Activated naive CD4-positive, alpha-beta T cell treated with anti-CD3 and anti-CD28 coated beads, Interleukin-2, amount 50 U/mL, for 16 hours (primary cell): Measurements from ENCODE around the gene PTPRG.

ENCODE experiments used
- DNase-seq: peaks from one replicate; pipeline ENCODE4 v3.0.0-alpha.2; 2020

PTPRG gene

DNA sequence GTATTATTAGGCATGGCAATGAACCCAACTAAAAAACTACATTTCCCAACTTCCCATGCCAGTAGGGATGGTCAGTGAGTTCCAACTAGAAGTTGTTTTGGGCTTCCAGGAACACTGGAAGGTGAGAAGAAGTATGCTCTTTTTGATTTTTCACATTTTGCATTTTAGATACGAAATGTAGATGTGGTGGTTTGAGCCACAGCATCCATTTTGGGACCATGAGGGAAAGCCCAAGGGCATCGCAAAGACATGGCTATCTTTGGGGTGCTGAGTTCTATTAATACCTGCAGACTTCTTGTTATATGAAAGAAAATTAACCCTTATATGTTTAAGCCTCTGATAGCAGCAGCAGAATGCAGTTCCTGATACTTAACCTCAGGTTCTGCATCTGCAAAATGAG lies 62.9 kb downstream of the PTPRG start:
- no peak for DNase-seq

DNA sequence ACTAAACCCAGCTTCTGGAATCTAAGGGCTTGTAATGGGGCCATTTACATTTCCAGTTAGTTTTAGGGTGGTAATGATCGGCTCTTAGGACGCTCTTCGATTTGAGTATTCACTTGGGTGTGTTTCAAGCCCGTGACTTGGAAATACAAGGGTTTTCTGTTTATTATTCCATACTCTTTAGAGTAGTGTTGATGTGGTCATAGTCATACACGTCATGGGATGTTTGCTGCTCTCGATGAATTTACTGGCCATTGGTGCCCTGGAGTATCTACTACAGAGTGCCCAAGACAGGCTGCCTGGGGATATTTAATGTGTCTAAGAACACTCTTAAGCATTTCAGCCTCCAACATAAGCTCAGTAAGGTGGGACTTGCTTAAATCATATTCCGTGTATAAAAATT lies 64.1 kb downstream of the PTPRG start:
- DNase-seq, result no peak

DNA sequence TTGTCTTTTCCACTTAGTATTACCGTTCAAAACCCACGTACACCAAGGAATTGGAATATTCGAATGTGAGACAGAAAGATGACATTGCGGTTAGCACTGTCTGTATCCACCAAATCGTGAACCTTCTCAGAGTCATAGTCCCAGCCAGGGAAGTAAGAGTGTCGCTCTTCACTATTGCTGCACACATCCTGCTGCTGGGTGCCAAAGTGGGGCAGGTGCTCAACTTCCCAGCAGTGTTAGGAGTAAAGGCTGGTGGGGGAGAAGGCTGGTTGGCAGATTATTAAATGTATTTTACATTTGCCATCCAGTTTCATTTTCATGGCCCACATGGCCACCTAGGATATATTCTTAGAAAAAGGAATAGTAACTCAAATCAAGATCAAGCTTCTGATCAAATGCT lies 65.1 kb downstream of the PTPRG start:
- DNase-seq, result no peak

DNA sequence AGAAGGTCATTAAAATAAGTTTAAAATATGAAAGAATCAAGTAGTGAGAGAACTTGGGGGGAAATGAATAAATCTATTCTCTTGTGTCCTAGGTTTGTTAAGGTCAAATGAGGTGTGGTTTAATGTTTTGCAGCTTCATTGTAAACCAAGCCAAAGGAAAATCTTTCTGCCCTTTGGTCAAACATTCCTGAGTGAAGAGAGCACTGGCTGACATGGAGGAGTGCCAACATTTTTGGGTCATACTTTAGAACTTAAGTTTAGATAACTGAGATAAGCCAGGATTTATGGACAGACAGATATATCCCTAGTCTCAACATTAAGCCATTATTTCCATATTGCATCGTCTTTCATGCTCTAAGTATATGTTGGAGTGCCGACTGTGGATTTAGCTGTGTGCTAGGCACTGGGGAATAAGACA lies 66.4 kb downstream of the PTPRG start:
- DNase-seq, result no peak

DNA sequence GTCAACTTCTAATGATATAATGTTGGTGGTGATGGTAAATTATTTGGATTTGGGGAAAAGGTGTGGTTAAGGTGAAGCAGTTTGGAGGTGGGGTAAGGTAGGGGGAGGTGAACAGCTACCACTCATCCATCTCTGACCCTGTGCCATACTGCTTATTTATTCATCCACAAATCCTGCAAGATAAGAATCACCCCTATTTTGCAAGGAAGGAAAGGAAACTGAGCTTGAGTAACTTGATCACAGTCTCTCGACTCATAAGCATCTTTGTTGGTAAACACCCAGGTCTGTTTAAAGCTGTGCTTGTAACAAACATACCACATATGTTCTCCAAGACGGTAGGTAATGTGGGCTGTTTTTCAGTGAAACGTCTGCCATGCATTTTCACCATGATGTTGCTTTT lies 67.3 kb downstream of the PTPRG start:
- no peak for DNase-seq

DNA sequence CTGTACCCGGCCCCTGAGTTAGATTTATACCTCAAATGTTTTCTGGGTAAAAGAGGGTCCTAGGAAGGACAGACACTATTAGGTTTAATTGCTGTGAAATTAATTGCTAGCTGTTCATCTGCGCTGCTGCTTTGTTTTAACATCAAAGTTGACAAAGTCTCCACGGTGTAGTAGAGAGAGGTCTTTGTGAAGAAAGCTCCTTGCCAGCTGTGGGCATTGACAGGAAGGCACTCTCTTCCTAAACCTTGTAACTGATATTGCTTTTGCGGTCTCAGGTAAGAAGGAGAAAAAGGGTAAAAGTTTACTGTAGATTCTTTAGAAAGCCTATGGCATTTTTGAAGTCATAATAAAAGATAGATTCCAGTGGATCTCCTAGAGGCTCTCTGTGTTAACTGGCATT lies 68.1 kb downstream of the PTPRG start:
- no peak for DNase-seq

DNA sequence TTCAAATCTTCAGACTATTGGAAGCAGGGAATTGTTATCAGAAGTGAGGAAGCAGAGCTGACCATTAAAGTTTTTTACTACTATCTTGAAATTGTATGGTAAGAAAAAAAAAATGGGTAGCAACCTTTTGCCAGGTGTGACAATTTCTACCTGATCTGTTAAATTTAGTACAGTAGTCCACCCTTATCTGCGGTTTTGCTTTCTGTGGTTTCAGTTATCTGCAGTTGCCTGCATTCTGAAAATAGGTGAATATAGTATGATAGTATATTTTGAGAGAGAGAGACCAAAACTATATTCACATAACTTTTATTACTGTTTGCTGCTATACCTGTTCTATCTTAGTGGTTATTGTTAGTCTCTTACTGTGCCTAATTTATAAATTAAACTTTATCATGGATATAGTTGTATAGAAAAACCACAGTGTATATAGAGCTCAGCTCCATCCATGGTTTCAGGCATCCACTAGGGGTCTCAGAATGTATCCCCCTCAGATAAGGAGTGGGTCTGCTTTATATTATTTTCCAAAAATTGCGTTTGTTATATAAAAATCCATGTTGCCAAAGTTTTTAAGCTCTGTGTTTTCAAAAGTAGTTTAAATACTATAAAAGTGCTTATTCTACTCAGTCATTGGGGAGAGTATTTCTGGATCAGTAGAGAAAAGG lies 69.9 kb downstream of the PTPRG start:
- no peak for DNase-seq

DNA sequence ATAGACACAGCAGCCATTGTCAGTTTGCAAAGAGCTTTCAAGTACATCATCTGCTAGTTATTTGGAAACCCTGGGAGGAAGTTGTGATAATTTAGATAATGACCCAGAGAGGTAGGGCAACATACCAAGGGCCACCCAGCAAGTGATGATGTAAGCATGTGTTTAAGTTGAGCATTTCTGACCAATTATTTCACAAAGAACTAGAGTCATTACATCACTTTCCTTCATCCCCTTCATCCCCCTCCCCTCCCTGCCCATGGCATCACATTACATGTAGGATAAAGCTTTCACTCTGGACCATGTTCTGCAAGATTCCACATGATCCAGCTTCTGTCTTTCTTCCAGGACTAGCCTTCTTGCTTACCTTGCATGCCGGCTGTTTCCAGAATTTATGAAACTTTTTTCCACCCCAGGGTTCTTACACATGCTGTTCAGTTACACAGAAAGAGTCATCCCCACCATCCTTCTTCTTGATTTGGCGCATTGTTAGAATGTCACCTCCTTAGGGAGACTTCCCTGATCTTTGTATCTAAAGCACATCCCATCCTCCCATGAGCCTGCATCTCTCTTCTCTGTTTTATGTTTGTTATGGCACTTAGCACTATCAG lies 71.3 kb downstream of the PTPRG start:
- DNase-seq, result no peak

DNA sequence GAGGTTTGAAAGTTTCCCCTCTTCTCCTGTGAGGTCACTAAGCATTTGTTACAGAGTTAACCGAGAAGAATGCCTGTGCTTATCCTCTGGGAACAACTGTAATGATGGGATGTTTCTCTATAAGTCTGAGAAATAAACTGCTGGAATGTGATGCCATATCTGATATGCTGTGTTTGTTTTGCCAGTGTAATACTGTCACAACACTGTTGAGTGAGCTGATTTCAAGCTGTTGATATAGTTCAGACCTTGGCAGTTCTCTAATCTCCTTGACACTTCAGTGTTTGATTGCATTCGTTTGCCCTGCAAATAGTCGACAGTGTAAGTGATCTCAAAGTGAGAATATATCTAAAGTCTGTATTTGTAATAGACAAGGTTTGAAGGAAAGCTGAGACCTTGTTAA lies 73.3 kb downstream of the PTPRG start:
- DNase-seq, result no peak

DNA sequence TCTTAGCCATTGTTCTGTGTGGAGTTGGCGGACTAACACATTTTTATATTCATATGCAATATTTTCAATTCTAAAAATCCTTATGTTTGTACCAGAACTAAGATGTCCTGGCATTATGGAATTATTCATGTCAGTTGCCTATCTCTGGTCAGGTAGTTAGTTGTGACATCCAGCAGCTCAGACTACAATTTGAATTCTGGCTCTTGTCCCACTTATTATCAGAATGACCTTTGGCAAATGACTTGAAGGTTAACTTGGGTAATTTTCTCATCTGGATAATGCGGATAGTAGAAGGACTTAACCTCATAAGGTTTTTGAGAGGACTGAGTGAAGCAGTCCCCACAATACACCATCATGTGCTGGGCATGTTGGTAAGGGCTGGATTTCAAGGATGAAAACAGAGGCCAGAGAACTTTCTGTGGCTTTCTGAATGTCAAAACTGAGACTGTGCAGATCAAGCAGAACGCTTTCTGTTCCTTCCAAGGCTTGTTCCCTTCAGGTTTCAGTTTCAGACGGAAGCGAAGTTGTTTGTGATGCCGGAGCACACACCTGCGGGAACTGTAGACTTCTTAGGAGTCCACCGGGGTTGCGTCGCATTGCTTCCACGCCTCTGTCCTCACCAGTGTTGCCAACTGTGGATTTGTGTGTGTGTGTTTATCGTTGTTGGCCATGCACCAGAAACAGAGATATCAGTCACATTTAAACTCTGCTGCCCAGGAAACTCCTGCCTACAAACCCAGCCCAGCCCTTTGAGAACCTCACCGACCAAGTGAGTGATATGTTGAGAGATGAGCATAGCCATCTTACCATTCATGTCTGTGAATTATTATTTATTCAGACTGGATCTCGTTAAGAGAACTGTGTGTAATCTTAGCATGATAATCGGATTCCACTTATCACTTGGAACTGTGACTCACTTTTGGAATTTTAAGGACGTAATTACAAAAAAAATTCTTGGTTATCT lies 76.0 kb downstream of the PTPRG start:
- DNase-seq, result no peak

DNA sequence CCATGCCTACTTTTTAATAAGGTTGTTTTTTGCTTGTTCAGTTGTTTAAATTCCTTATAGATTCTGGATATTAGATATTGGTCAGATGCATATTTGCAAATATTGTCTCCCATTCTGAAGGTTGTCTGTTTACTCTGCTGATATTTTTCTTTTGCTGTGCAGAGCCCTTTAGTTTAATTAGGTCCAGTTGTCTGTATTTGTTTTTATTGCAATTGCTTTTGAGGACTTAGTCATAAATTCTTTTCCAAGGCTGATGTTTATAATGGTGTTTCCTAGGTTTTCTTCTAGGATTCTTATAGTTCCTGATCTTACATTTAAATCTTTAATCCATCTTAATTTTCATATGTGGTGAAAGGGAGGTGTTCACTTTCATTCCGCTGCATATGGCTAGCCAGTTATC lies 77.4 kb downstream of the PTPRG start:
- DNase-seq, result no peak

DNA sequence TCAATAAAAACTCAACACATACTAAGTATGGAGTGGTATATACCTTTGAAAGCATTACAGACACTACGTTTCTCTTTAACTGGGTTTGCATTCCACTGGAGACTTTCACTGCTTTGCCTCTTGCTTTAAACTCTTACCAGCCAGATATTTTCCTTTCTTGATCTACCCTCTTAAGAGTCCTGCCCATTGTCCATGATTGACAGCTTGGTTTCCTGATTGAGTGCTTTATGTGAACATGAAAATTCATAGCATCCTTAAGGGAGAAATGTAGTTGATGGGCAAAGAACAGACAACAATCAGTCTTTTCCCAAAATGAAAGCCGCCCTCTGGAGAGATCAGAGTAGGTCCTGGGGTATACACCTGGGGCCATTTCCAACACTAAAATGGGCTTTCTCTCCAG lies 78.6 kb downstream of the PTPRG start:
- DNase-seq, result no peak

DNA sequence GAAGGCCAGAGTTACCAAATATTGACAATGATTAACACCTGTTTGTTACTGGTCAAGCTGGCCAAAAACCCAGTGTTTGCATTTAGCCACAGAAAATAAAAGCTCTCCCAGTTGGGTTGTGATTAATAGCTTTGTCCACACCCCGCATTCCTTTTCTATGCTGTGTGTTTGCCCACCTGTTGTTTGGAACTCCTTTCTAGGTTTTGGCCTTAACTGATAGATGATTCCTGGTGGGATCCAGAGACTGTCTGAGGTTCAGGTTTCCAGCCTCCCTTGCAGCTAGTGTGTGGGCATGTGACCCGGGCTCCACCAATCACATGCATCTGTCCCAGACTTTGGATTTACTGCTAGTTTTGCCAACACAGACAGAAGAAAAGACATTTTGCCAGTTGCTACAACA lies 83.8 kb downstream of the PTPRG start:
- no peak for DNase-seq

DNA sequence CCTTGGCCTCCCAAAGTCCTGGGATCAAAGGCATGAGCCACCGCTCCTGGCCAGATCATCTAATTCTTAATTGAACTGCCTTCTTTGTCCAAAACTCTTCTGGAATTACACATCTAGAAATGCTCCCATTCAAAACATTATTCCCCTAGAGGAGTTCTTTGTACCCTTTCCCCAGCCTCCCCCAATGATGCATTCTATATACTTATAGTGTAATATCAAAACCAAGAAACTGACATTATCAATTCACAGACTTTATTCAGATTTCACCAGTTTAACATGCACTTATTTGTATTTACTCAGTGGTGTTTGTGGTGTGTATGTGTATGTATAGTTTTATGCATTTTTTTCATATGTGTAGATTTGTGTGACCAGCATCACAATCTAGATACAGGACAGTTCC lies 85.0 kb downstream of the PTPRG start:
- DNase-seq, result no peak

DNA sequence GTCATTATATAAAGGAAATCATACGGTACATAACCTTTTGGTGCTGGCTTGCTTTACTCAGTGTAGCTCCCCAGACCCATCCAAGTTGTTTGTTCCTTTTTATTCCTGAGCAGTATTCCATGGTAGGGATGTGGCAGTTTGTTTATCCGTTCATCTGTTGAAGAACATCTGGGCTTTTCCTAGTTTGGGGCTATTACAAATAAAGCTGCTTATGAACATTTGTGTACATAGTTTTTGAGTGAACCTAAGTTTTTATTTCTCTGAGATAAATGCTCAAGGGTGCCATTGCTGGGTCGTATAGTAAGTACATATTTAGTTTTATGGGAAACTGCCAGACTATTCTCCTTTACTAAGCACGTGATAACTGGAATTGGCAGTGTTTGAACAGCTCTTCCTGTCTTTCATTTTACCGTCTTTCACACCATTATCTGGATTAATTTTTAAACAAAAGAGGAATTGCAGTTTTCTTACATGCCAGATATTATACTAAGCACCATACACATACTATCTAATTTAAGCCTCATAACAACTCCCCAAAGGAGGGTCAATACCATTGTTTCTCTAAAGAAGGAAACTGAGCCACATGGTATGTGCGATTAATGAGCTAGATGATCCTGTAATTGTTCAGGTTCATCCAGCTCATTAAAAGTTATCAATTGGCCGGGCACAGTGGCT lies 85.6 kb downstream of the PTPRG start:
- no peak for DNase-seq

DNA sequence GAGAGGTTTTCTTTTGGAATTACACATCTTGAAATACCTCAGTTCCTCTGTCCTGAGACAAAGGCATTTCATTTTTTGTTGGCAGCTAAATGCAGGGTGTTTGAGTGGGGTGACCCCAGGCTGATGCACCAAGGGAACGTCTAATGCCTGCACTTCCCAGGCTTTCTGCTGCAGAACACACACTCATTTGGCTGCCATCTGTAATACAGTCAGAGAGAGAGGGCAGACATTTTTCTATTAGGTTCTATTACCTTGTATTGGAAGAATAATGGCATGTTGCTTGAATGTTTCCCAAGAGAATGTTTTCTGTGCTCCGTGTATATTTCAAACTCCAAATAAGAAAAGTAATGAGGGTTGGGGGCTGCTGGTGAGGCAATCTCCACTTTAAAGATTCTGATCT lies 87.1 kb downstream of the PTPRG start:
- DNase-seq, result no peak

DNA sequence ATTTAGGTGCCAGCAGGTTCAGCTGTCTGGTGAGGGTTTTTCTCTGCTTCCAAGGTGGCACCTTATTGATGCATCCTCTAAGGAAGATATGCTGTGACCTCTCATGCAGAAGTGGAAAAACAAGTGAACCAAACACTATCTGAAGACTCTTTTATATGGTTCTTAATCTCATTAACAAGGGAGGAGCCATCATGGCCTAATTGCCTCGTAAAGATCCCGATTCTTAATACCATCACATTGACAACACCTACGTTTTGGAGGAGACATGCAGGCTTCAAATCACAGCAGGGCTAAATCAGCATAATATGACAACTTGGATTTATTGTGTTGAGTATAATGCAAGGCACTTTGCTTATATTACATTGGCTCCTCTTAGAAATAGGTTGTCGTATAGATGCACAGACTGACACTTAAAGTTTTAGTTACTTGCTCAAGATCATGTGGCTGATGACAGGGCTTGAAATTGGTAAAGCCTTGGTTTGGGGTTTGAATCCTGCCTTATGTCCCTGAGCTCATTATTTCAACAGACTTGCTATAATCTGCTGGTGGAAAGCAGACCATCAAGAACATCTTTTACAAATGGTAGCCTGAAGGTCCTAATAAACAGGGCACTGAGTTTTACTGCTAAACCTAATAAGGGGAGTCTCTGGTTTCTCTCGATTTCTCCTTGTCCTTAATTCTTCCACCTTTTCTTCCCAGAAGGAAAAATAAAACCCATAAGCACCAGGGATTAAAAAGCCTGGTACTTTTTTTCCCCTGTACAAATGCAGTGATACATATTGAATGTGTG lies 88.2 kb downstream of the PTPRG start:
- no peak for DNase-seq

DNA sequence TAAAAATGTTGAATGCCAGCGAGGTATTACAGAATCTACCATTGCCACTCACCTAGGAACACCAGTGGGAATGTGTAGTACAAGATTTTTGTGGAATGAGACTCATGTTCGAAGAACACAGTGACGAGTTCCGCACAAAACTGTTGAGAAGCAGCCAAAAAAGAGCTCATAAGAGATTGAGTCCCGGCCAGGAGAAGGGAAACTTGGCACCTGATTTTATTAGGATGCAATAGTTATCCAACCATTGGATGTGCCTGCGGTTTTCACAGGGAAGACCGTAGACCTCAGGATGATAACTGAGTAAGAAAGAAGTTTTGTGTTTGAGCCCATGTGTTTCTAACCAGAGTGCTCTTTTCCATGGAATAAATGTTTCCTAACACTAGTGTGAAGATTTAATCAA lies 88.9 kb downstream of the PTPRG start:
- DNase-seq, result no peak

DNA sequence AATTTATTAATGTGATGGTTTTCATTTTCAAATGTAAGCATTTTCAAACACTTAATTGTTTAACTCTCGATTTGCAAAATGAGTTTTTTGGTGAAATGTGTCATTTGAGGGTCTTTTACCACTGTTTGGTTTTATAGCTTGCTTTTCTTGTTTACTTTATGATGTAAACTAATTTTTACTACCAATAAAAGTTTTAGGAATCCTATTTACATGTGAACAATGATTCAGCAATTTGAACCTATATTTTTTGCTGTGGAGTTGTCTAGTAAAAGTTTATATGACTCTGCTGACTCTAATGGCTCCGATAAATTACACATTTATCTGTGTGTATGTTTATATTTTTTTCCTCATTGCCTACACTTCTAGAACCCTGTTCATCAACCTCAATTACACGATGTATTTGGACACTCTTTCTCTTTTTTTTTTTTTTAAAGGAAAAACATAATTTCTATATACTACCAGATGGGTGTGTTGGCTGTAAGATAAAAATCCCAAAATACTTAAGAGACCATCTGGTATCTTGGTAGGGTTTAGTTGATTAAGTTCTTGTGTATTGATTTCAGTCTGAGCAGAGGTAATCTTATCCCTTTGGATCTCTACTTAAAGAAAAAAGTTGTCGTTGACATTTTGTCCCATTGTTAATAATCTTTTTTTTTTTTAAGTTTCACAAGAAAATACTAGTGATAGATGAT lies 89.5 kb downstream of the PTPRG start:
- DNase-seq, result no peak

DNA sequence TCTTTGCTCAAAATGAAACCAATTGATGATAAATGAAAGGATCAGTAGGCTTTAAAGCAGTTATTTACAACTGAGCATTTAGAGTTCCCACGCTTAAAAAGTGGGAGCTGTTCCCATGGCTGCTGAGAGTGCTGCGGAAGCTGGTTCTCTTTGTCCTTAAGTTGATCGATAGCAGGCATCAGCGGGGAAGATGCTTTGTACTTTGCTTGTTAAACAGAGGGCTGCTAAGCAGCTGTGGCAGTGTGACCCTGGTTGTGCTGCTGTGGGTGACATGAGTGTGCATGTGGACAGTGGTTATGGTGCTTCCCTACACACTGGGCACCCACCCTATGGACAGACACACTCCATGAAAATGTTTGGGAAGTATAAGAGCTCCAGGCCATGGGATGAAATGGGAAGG lies 96.3 kb downstream of the PTPRG start:
- DNase-seq, result no peak

DNA sequence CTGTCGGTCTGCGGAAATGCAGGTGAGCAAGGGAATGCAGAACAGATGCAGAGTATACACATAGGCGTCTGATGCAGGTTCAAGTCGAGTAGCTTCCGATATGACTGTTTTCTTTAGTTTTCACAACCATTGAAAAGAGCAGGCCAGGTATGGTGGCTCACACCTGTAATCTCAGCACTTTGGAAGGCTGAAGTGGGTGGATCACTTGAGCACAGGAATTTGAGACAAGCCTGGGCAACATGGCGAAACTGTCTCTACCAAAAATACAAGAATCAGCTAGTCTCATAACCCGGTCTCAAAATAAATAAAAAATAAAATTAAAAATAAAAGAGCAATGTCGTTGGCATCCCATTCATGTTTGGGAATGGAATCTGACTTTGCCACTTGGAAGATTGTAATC lies 101.5 kb downstream of the PTPRG start:
- DNase-seq, result no peak
